NCI-H748 (cell line): ENCODE measurements around the gene PDE4D.

Experiments used
- DNase-seq: peaks from one replicate; lab custom pipeline; 2025; ENCODE audit not compliant: unreplicated experiment; lab: John Stamatoyannopoulos, UW

The PDE4D gene

DNA sequence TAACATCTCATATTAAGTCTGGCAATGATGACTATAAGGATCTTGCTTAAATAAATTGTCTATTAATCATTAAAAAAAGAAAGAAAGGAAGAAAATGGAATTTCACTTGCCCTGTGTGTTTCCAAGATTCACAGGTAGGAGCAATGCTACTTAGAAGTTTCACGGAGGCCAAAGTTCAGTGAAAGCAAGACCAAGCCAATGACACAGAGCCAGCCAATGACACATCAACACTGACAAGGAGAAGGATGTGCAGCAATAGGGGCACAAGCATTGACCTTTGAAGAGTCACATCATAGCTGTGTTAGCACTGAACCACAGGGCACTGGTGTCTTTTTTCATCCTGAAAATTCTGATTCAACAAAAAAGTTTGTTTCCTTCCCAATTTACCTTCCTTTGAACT is 364.3 kb downstream of the PDE4D start:
- DNase-seq = no peak

DNA sequence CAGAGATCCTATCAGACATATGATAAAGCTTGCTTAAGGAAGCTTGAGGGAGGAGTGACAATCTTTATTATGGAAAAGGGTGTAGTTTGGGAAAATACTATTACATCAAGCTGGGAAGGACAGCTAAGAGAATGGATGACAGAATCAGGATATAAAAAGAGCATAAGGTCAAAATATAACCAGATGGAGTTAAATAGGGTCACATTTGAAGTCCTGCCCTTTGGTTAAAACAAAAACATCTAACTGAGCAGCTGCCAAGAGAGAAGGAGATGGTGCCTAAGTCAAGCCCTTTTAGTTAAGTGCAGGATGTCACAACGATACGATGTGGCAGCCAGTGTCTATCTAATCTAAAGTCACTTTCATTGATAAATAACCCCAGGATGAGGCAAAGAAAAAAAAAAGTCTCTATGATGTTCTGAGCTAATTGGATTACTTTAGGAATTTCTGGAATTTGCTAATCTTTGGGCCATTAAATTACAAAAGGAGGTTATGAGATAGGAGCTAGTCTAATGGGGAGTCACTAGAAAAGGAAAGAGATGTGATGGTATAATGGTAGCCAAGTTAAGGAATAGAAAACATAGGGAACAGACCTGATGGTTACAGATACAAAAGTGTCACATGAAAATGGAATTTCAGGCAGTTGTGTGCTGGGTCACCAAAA is 365.2 kb downstream of the PDE4D start:
- no peak for DNase-seq

DNA sequence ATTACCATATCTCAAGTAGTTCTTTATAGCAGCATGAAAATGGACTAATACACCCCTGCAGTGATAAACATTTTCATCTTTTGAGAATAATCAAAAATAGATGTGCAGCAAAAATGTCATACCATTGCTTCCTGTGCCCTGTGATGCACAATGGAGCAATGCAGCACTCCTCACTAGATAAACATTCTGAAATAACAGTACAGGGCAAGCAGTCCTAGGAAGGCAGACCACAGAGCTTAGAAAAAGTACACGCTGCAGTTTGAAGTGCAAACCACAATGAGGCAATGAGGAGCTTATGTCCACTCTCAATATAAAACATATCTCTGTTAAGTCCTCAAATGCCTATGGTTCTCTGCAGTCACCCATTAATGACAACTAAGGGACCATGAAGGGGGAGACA is 367.6 kb downstream of the PDE4D start:
- no peak for DNase-seq

DNA sequence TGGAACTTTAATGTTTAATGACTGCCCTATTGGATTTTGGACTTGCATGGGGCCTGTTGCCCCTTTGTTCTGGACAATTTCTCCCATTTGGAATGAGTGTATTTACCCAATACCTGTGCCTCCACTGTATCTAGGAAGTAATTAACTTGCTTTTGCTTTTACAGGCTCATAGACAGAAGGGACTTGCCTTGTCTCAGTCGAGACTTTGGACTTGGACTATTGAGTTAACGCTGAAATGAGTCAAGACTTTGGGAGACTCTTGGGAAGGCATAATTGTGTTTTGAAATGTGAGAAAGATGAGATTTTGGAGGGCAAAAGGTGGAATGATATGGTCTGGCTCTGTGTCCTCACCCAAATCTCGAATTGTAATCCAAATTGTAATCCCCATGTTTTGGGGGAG is 368.2 kb downstream of the PDE4D start:
- DNase-seq = no peak

DNA sequence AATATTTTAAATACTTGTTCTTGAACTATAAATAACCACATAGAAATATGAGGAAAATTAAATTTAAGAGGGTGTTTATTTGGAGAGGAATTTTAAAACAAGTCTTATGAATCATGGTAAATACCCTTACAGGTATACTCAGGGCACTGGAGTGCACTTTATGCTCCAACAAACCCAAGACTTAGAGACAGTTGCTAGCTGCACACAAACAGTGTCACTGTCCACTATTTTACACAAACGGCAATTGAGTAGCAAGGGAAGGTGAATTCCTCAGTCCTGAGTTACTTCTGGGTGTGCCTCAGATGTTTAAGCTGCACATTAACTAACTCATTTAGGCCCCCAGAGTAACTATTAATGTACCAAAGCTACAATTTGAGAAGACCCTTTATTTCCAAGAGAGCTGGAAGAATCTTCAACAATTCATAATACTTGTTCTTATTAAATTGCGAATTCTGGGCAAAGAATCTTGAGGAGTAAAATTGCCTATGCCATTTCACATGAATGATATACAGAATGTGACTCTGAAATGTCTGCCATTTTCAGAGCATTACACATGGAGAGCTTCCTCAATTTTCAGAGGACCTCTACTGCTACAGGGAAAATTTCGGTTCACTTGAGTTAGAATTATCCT is 371.2 kb downstream of the PDE4D start:
- DNase-seq = no peak

DNA sequence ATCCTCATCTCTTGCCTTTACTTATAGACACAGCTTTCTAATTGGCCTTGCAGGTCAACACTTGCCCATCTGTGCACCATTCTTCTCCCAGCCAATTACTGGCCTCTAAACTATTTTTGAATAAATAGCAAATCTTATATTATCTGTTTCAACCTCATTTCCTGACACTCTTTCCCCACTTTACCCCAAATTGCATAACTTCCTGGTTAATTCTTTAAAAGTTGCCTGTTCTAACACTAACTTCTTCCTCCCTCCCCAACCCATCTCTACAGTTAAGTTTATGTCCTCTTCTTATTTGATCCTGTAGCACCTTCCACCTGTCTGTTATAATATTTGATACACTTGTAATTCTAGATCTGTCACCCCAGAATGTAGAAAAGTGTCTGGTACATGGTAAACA is 372.1 kb downstream of the PDE4D start:
- DNase-seq = no peak

DNA sequence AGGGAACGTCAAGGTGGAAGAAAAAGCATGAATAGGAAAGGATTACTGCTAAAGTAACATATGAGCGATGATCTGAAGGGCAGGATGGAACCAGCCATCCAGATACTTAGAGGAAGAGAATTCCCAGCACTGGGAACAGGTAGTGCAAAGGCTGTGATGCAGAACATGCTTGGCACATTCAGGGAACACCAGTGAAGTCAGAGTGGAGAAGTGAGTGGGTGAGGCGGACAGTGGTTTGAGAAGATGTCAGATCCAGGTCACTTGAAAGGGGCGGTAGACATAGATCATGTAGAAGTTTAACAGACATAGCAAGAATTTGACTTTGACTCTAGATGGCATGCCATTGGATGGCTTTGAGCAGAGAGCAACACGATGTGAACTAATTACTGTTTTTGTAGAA is 374.2 kb downstream of the PDE4D start:
- no peak for DNase-seq

DNA sequence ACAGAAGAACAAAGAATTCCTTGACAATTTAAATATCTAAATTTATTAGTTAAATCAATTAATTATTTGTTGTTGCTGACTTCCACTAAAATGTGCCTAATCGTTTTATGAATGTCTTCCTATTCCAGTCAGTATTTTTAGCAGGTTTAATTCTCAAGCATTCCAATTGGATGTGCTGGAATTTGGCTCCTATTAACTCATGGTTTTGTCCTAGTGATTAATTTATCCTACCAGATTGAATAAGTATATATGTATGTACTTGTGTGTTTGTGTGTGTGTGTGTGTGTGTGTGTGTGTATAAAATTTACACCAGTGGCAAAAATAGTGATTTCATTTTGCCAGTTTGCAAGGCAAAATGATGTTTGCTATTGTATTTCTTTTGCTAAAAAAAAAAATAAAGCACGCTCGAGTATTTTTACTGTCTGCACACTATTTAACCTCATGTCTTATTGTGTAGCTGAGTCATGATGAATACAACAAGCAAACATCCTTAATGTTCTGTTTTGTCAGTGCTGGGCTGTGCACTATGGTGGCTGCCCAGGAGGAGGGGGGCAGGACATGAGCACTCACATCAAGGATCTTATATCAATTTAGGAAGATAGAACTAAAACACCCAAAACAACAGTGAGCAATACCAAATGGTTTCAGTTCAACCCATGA is 375.5 kb downstream of the PDE4D start:
- DNase-seq = no peak

DNA sequence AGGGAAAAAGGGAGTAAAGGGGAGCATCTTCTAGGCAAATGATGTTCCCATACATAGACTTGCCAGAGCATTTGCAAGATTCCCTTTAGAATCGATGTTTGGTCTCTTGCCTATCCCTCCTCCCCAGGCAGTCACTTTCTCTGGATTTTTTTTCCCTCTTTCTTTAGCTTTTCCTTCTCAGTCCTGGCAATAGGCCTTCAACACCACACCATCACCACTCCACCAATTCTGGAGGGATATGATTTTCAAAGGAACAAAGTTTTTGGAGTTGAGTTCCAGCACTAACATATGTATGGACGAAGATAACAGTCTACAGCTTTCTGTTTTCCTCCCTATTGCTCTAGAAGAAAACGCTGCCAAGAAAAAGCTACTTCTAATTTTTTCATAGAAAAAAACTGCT is 377.4 kb downstream of the PDE4D start:
- no peak for DNase-seq

DNA sequence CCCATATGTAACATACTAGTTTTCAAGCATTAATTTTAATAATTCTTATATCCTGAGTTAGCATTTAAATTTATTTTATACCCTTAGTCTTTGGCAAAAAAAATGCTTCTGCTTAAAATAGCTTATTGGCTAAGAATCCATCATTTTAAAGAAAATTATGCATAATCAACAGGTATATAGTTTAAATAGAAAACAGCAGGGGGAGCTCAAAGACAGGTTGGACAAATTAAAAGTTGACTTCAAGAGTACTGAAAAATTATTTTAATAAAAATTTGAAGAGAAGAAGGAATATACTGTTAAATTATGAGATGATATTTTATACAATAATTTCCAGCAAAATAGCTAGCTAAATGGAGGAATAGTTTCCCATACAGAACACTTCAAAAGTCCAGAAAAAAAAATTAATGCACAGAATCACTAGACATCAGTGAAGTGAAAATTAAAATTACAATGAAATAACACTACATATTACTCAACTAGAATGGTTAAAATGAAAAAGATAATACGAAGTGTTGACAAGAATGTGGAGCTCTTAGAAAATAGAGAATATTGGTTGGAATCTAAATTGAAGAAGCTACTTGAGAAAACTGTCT is 387.1 kb downstream of the PDE4D start:
- DNase-seq = peak; percentile 43

DNA sequence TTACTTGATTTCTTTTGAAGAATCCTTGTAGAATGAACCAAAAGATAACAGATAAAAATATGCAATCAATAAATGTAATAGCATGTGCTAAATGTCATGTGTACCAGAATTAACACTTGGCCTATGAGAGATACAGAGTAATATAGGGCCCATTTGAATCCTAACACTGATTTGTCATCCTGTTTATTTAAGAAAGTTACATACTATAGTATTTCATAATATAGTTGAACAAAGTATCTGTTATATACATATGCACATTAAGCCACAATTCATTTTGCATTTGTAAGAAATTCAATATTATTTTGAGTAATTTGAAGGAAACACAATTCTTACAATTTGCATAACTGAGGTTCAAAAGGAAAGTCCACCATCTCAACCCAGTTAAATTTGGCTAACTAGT is 389.5 kb downstream of the PDE4D start:
- no peak for DNase-seq

DNA sequence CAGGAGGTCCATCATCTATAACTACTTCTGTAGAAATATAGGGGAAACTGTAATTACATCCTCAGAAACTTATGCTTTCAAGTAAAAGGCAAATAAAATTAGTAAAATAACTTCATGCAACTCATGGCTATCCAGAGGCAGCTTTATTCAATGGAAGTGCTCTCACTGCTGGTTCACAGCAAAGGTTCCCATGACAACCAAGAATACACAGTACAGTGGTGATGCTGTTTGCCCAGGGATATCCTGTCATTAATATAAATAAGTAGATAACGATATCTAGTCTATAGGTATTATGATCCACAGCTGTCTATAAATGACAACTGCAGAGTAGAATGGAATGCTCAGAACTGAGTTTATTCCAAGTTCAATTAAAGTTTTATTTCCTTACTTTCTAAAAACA is 390.3 kb downstream of the PDE4D start:
- DNase-seq = peak; percentile 87

DNA sequence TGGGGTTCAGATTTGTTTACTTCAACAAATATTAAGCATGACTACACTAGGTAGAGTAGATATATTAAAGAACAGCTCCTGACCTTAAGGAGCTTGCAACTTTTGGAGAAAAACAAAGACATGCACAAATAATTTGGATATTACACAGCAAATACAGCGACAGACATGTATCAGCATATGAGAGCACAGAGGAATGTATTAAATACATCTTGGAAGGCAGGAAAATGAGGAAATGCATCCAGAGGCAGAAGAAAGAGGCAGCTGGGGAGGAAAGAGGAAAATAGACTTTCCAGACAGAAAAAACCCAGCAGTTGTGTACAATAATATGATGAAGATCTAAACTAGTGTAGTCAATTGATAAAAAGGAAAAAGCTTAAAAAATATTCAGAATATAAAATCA is 392.2 kb downstream of the PDE4D start:
- no peak for DNase-seq

DNA sequence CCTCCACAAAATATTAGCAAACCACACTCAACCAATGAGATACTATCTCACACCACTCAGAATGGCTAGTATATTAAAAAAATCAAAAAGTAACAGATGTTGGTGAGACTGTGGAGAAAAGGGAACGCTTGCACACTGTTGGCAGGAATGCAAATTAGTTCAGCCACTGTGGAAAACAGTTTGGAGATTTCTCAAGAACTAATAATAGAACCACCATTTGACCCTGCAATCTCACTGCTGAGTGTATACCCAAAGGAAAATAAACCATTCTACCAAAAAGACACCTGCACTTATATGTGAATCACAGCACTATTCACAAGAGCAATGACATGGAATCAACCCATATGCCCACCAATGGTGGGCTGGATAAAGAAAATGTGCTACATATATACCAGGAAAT is 393.5 kb downstream of the PDE4D start:
- no peak for DNase-seq

DNA sequence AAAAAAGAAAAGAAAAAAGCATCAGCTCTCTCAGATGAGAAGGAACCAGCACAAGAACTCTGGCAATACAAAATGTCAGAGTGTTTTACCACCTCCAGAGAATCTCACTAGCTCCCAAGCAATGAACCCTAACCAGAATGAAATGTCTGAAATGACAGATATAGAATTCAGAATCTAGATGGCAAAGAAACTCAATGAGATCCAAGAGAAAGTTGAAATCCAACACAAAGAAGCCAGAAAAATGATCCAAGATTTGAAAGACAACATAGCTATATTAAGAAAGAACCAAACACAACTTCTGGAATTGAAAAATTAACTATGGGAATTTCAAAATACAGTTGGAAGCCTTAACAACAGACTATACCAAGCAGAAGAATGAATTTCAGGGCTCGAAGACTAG is 396.3 kb downstream of the PDE4D start:
- DNase-seq = no peak

DNA sequence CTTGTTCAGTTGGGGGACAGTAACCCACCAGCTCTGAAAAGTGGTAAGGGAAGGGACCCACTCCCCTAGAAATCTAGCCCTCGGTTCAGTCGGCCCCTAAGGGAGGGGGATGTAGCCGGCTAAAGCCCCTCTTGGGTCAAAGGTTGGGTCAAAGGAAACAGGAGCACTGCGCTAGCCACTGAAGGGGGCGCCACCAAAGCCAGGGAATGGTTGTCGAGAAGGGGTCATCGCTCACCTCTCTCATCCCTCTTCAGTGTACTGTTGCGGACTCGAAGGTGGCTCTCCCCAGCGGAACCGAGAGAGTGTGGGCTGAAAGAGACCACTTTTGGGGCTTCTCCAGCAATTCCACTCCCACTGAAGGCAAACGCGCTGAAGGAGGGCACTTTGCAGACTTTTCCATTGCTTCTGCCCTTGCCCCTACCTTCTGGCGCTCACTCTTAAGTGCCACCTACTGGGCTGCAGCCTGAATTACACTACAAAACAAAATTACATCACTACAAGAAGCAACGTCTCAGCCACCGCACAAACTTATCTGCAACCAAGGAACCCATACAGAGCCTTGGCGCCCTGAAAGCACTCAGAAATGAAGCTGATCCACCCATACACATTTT is 396.9 kb downstream of the PDE4D start:
- DNase-seq = peak; percentile 46

DNA sequence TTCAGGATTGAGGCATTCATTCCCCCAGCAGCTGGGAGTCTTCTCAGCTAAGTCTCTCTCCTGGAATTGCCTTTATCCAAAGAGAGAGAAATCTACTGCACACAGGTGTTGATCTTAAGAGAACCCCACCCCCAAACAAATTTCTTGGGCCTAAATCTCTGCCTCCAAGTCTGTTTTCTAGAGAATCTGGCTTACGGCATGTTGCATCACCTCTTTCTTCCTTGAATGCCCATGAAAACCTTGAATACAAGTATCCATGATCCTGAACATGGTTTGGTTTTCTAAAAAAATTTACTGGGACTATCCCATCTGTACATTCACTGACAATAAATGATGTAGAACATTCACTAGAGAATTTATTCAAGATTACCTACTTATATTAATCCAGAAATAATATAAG is 401.6 kb downstream of the PDE4D start:
- no peak for DNase-seq

DNA sequence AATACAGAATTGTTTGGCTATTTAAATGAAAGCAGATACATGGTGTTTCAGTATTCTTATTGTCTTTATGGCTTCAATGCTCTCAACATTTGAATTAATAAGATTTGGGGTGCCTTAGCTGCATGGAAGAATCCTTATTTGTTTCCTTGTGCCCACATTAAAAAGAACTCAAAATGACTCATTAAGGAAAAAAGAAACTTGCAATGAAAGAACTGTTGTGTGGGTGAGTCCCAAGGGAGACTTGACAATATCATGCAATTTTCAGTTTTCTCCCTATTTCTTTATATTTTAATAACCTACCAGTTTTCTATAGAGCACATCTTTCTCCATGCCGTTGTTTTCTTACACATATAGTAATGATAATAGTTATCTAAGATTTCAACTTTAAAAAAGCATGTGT is 404.0 kb downstream of the PDE4D start:
- no peak for DNase-seq

DNA sequence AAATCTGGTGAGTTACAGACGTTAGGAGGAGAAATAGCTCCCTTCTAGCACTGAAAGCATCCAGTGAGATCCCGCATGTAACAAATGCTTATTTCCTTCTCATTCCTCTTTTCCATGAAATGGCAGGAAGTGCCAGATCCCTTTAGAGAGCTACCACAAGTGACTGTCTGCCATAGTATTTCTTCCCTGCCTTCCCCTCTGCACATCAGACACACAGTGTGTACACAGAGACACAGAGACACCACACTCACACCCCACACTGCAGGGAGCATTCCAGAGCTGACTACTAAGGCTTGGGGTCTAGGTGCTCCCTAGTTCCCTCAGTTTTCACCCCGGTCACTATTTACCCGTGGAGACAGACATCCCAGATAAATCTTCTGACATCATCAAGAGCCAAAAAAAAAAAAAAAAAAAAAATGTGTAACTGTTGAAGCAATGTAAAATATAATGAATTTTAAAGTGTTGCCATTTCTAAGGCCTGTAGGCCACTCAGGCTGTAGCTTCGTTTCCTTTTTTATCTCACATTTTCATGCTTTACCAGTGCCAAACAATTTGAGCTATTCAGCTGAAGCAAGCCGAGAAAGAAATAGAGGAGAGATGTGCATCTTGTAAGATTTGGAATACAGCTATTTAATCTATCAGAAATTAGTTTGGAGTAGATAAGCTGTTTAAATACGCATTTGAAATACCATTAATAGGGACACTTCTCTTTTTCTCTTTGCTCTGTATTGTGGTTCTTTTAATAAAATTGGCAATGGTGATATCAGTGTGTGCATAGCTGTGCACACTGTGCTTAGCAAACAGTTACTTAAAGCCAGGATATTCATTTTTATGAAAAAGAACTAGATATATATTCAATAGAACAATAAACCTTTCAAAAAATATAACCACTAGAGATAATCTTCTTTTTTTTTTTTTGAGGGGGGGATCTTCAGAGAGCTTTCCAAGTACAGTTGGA is 405.5 kb downstream of the PDE4D start:
- DNase-seq = no peak

DNA sequence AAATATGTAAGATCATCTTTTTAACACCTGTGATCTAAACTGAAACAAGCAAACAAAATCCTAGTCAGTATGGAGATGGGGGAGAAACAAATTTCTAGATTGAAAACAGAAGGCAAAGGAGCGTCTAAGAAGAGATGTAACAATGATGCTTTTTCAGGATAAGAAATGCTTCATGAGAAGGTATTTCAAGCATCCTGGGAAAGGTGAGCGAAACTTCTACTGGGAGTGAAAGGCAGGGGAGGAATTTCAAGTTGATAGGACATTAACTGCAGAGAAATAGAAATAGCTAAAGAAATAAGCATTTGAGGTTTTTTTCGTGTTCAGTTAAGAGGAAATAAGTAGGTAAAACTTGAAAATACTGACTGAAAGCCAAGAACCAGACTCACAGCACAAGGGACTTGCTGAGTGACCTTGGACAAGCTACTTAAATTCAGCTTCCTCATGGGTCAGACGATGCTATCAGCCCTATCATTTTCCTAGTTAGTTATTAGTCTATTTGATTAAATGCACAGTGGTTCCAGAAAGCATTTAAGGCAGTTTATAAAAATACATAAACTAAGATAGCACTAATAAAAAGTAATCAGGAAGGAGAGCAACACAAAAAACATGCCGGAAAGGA is 406.3 kb downstream of the PDE4D start:
- DNase-seq = no peak
